ENCODE data around the gene WNT5B.

WNT5B gene

DNA sequence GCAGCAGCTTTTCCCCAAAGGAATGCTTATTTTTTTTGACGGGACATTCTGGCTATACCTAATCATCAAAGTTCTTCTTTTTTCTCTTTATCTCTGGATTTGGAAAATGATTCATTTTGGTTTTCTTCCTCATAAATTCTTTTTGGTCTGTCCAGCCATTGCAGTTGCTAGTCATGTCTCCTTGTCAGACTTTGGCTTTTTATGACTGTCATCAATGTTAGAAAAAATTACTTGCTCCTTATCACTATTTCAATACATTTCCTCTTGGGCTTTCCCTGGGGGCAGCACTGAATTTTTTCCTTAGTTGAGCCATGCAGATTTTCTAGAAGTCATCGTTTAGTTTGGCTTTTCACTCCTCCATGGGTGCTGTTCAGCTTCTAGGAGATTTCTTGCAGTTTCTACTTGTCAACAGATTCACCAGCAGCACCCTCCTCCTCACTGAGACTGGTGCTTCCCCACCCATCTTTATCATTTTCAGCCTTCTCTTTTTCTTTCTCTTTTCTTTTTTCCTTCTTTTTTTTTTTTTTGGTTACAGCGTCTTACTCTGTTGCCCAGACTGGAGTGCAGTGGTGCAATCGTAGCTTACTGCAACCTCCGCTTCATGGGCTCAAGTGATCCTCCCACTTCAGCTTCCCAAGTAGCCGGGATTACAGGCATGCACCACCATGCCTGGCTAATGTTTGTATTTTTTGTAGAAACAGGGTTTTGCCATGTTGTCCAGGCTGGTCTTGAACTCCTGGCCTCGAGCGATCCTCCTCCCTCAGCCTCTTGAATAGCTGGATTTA is 67.0 kb downstream of the WNT5B start:
- in situ Hi-C loops (cut with HindIII; ENCODE audit: low sequenced_read_pairs) = no loop called here
- no peak overlapping the region for H3K4me3 ChIP-seq (ENCODE audit: low read depth, low read length)
- no peak for DNase-seq (ENCODE audit: low read depth)
- TF ChIP-seq, protein P1, sequence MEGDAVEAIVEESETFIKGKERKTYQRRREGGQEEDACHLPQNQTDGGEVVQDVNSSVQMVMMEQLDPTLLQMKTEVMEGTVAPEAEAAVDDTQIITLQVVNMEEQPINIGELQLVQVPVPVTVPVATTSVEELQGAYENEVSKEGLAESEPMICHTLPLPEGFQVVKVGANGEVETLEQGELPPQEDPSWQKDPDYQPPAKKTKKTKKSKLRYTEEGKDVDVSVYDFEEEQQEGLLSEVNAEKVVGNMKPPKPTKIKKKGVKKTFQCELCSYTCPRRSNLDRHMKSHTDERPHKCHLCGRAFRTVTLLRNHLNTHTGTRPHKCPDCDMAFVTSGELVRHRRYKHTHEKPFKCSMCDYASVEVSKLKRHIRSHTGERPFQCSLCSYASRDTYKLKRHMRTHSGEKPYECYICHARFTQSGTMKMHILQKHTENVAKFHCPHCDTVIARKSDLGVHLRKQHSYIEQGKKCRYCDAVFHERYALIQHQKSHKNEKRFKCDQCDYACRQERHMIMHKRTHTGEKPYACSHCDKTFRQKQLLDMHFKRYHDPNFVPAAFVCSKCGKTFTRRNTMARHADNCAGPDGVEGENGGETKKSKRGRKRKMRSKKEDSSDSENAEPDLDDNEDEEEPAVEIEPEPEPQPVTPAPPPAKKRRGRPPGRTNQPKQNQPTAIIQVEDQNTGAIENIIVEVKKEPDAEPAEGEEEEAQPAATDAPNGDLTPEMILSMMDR (IDR thresholded peaks at IDR 0.05; ENCODE audit: low read depth, low read length, missing control alignments) = no peak

DNA sequence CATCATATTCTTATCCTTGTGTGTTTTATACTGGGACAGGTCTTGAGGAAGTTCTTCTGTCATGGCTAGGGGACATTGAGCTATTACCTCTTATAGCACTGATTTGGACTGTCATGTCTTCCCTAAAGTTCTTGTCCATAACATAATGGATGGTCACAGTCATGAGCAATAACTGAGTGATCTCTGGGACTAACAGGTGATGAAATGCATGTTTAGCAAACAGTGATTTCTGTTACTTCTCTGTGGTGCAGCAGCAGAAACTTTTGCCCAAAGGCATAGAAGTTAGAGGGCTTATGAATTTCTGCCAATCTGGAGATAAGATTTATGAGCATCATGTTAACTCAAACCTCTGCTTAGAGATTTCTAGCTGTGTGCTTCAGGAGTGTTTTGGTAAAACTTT is 67.8 kb downstream of the WNT5B start:
- in situ Hi-C loops (cut with HindIII; ENCODE audit: low sequenced_read_pairs) = no loop called here
- no peak for DNase-seq (ENCODE audit: low read depth)
- H3K4me3 ChIP-seq (ENCODE audit: low read depth, low read length) = no peak overlapping the region
- TF ChIP-seq, protein P1 (IDR thresholded peaks at IDR 0.05; ENCODE audit: low read depth, low read length, missing control alignments) = no peak

Measured in astrocyte of the cerebellum (primary cell).